K562 (cell line): ENCODE measurements around the gene ST7. TPM values are rescaled to one million over a fixed set of nuclear protein-coding genes. Genes with fewer than 3 reads are reported as not detected.

Source experiments
- ATAC-seq: fragments of 200-7000 bp; cut with Tn5 transposase; 3 replicates; pipeline ENCODE4 v1.9.1; 2020; ENCODE audit warnings: moderate library complexity
- BruUV-seq: library from RNA; stranded (reverse); fragments of 400-500 nt; replicated peaks from 2 replicates; lab custom pipeline; 2021; lab: Mats Ljungman, UMichigan
- CTCF ChIA-PET: fragments of 300-600 bp; formaldehyde crosslinking; extraction: SDS; loops from one replicate; lab custom pipeline; 2021; ENCODE audit warnings: low intra/inter-chr PET ratio; lab: Yijun Ruan, JAX
- POLR2A ChIA-PET: fragments of 300-600, 350-650 bp; sonication (Branson Sonifier 250); formaldehyde crosslinking; extraction: SDS; loops from one replicate; lab custom pipeline; 2021; ENCODE audit warnings: antibody characterized with exemption, inconsistent platforms; lab: Yijun Ruan, JAX
- DNase-seq, 4 experiments: peaks; one replicate each; pipeline versions ENCODE4 v3.0.0 to v3.0.0-alpha.2; 2011 to 2018; ENCODE audit warnings: low spot score in 3 of 4, mixed read lengths in 3 of 4; ENCODE audit errors: extremely low read depth in 1 of 4
- FAIRE-seq: peaks from 2 replicates; lab custom pipeline; 2011; peaks lifted over from hg19 to GRCh38; lab: Jason Lieb, UNC
- H2AFZ ChIP-seq: 2 replicates; pipeline ENCODE4 v1.6.0; 2011; ENCODE audit warnings: low read depth, low read length, control low read depth, inconsistent platforms
- H3K27ac ChIP-seq: fragments of 200-600 bp; 3 replicates; pipeline ENCODE4 v1.8.0; 2011; ENCODE audit warnings: low read depth, mild to moderate bottlenecking, control low read depth, inconsistent platforms, low read length, moderate library complexity, mixed read lengths; ENCODE audit errors: extremely low read depth
- H3K27me3 ChIP-seq, 2 experiments: fragments of 300-600 bp in 1 of 2; 2 replicates in 1 of 2; 3 replicates in 1 of 2; pipeline versions ENCODE4 v1.6.0 to v1.8.0; 2011; ENCODE audit warnings: inconsistent platforms in 2 of 2, low read length in 2 of 2, mild to moderate bottlenecking in 1 of 2, mixed read lengths in 1 of 2, moderate library complexity in 1 of 2; ENCODE audit not compliant: control insufficient read depth in 2 of 2, insufficient read depth in 2 of 2
- H3K36me3 ChIP-seq: fragments of 300-600 bp; 3 replicates; pipeline ENCODE4 v1.8.0; 2011; ENCODE audit warnings: mild to moderate bottlenecking, low read length, inconsistent platforms; ENCODE audit not compliant: control insufficient read depth, insufficient read depth
- H3K4me1 ChIP-seq, 2 experiments: fragments of 200-600 bp in 1 of 2; replicated peaks in 1 of 2; 2 replicates in 1 of 2; 3 replicates in 1 of 2; pipeline versions ENCODE4 v1.5.1 to v1.8.0; 2011; ENCODE audit warnings: inconsistent platforms in 2 of 2, low read length in 2 of 2, mild to moderate bottlenecking in 1 of 2, mixed read lengths in 1 of 2, moderate library complexity in 1 of 2; ENCODE audit not compliant: control insufficient read depth in 2 of 2, insufficient read depth in 2 of 2
- H3K4me2 ChIP-seq: 2 replicates; pipeline ENCODE4 v1.6.1; 2011; ENCODE audit warnings: low read length, control low read depth, inconsistent platforms, mixed read lengths; ENCODE audit not compliant: insufficient read depth
- H3K4me3 ChIP-seq: fragments of 200-600 bp; sonication (generic), shearing (Covaris generic); 2 replicates; pipeline ENCODE4 v1.5.1; 2016; ENCODE audit warnings: control low read depth, inconsistent platforms
- H3K79me2 ChIP-seq: fragments of 200-600 bp; 3 replicates; pipeline ENCODE4 v1.8.0; 2011; ENCODE audit warnings: low read length, inconsistent platforms; ENCODE audit not compliant: control insufficient read depth, insufficient read depth
- H3K9ac ChIP-seq, 2 experiments: 2 replicates each; pipeline versions ENCODE4 v1.6.0 to v1.6.1; 2011; ENCODE audit warnings: low read depth in 2 of 2, low read length in 2 of 2, control low read depth in 1 of 2, inconsistent platforms in 1 of 2, mild to moderate bottlenecking in 1 of 2, mixed read lengths in 1 of 2; ENCODE audit not compliant: insufficient read depth in 1 of 2
- H3K9me1 ChIP-seq: one replicate; pipeline ENCODE4 v1.6.0; 2011; ENCODE audit warnings: inconsistent platforms, mild to moderate bottlenecking, low read length, moderate library complexity; ENCODE audit not compliant: control insufficient read depth, insufficient read depth
- H3K9me3 ChIP-seq: replicated peaks from 2 replicates; pipeline ENCODE4 v1.5.1; 2011; ENCODE audit warnings: low read depth, low read length, inconsistent platforms; ENCODE audit not compliant: control insufficient read depth, insufficient read depth
- H4K20me1 ChIP-seq: replicated peaks from 2 replicates; pipeline ENCODE4 v1.6.1; 2011; ENCODE audit warnings: low read length, inconsistent platforms, mixed read lengths; ENCODE audit not compliant: control insufficient read depth, insufficient read depth
- CBFA2T3 ChIP-seq: fragments of 450-650 bp; IDR thresholded peaks from 2 replicates; pipeline ENCODE4 v1.6.1; 2017
- ZNF408 ChIP-seq: fragments of 250-450 bp; sonication (Bioruptor Pico); IDR thresholded peaks from 2 replicates; pipeline ENCODE4 v1.4.0; 2020; ENCODE audit warnings: low read depth, mild to moderate bottlenecking, moderate library complexity
- in situ Hi-C: fragments of 300-500 bp; cut with MboI; formaldehyde crosslinking; loops from 4 replicates; pipeline ENCODE4 v1.15.0; 2018; ENCODE audit warnings: inconsistent platforms, mixed read lengths
- intact Hi-C: fragments of 100-400 bp; cut with micrococcal nuclease; formaldehyde crosslinking; loops from 2 replicates; pipeline ENCODE4 v1.14.2; 2022
- polyA plus RNA-seq, 8 experiments: library from polyadenylated mRNA; depleted of rRNA in 4 of 8; stranded (reverse) in 5 of 8; unstranded in 3 of 8; fragments of >200 nt; fragmentation: Nextera tagmentation in 2 of 8; fragmentation: Illumina TruSeq in 1 of 8; extraction: Ambion mirVana in 2 of 8; extraction: Trizol in 1 of 8; gene quantifications; 2 replicates each; pipeline versions ENCODE4 v1.2.1 to v1.2.3, GENCODE V29; 2011 to 2014; ENCODE audit warnings: inconsistent platforms in 1 of 8, missing spikeins in 1 of 8
- total RNA-seq, 7 experiments: library from RNA; depleted of rRNA in 6 of 7; stranded (reverse); fragments of >200 nt in 6 of 7; fragmentation: Illumina TruSeq in 2 of 7; extraction: Trizol in 2 of 7; gene quantifications; 2 replicates each; pipeline versions ENCODE4 v1.2.1 to v1.2.3, GENCODE V29; 2011 to 2021; ENCODE audit warnings: low replicate concordance in 1 of 7
- TF ChIP-seq, protein P1 (sequence below): fragments of 200-800 bp; sonication (Bioruptor generic); IDR thresholded peaks from 2 replicates; pipeline ENCODE4 v1.6.1; 2017; ENCODE audit warnings: missing genetic modification characterization, missing compliant biosample characterization
- TF ChIP-seq, protein P2 (sequence below): fragments of 250-450 bp; sonication (Bioruptor Pico); IDR thresholded peaks from 2 replicates; pipeline ENCODE4 v1.5.0; 2021; ENCODE audit warnings: mild to moderate bottlenecking, moderate library complexity

Gene ST7
- total and polyA plus RNA-seq, 9 of the 15 experiments (the other 6 are each of a cell fraction or from before 2014, with no cell fraction given) = 23.9 to 56.3 (median 36.9) TPM

DNA sequence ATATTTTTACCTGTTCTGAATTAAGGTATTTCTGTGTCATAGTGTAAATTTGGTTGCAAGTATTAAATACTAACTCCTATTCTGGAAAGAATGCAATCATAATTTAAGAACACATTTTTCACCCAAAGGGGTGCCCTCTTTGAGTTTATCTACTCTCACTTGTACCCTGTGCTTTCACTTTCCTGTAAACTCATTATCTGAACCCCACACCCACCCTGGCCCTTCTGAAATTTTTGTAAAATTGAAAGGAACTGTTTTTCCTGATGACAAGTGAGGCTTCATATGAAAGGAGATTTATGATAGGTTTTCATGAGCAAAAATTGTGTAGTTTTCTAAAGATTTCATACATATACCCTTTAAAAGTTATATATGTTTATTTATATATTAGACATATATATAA lies 235.1 kb downstream of the ST7 start:
- Histone ChIP-seq H3K27me3 (no peaks in the 10 kb centered on the region), H3K79me2 (no peaks in the 10 kb centered on the region), H2AFZ (no peak overlapping the region), H3K4me2 (no peak overlapping the region), H3K4me3 (no peak overlapping the region), H3K36me3 (peaks cover 46% of the 10 kb centered on the region), H3K4me1 (peaks cover 0 to 12% of the 10 kb centered on the region in 2 experiments; a peak in 2 of 5 replicates), H3K9me3 (no peaks in the 10 kb centered on the region), H3K27ac (no peak overlapping the region), H3K9me1 (no peaks in the 10 kb centered on the region), H4K20me1 (no peaks in the 10 kb centered on the region), H3K9ac (no peak overlapping the region)
- DNase-seq = no peak
- in situ Hi-C loops (no loop called here), intact Hi-C loops (no loop called here)
- ChIA-PET CTCF (no interaction called here), POLR2A (no interaction called here)
- ATAC-seq = no peak
- FAIRE-seq = no peak
- no TSS peak for BruUV-seq
- no peak for TF ChIP-seq CBFA2T3
- TF ChIP-seq, protein P1, sequence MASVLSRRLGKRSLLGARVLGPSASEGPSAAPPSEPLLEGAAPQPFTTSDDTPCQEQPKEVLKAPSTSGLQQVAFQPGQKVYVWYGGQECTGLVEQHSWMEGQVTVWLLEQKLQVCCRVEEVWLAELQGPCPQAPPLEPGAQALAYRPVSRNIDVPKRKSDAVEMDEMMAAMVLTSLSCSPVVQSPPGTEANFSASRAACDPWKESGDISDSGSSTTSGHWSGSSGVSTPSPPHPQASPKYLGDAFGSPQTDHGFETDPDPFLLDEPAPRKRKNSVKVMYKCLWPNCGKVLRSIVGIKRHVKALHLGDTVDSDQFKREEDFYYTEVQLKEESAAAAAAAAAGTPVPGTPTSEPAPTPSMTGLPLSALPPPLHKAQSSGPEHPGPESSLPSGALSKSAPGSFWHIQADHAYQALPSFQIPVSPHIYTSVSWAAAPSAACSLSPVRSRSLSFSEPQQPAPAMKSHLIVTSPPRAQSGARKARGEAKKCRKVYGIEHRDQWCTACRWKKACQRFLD = no peak
- no peak for TF ChIP-seq ZNF408
- TF ChIP-seq, protein P2, sequence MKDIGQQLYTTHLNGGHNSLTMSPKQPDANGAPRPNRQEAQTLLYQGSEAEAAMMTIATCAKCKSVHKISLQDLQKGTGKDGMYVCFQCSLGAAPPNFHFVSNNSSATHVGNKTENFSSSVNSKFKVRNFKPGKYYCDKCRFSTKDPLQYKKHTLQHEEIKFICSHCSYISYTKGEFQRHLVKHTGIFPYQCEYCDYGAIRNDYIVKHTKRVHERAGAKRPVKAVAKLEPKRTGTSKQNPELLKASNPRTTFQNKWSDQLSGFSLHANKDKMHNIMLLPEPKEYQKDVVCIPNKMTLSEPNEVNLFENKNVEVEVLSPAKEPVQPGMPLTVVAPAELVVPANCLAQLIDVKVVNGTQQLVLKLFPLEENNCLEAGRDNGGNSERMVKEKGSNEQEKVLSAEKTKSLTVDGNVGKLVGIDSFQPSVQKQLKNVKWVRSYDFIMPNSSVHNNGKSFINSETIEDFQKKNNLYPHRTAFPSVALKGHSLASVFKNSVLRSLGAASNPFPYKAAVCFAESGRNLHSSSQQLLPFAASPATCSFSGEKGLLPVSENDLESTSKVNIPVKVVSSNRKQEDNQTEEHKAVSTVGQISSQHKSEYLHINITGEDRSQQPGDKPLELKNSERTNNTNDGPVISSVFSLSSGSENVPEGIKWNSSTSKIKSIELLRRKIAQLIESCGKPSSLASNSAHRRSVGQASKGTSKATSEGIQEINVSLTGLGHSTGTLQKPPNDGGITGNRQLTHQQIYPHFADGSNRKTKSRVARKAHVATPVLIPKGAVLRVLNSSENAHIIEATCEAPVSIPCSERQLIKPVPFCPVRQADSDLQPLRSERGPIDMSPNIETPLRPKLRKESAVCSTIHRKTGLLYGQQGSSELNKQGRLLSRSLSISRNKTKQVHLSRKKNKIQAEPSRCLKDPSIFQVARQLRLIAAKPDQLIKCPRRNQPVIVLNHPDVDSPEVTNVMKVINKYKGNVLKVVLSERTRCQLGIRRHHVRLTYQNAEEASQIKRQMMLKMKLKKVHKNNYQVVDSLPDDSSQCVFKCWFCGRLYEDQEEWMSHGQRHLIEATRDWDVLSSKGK = no peak
- TF ChIP-seq, all 486 proteins: peak for 0
